SH-SY5Y (cell line): ENCODE data around the gene ZCCHC7.

Experiments
- GATA2 ChIP-seq: IDR thresholded peaks from 2 replicates; pipeline ENCODE4 v1.6.1; 2011; ENCODE audit warnings: mild to moderate bottlenecking, low read depth, low read length
- GATA3 ChIP-seq: IDR thresholded peaks from 2 replicates; pipeline ENCODE4 v1.6.1; 2011; ENCODE audit warnings: low read depth, mild to moderate bottlenecking, low read length, moderate library complexity

GRCh38 chr9:37152365-37152764, 32.0 kb downstream of the ZCCHC7 start:
- TF ChIP-seq GATA3 (no peak), GATA2 (no peak)
